ENCODE data around the gene RNF17. TPM values are rescaled to one million over a fixed set of nuclear protein-coding genes. Genes with fewer than 3 reads are reported as not detected.
A peak's percentile ranks its signal among the peaks of the same experiment; 100 is the strongest.

RNF17 gene
- total and polyA plus RNA-seq, 4 donors, result 0.06 to 0.44 (median 0.18) TPM

DNA sequence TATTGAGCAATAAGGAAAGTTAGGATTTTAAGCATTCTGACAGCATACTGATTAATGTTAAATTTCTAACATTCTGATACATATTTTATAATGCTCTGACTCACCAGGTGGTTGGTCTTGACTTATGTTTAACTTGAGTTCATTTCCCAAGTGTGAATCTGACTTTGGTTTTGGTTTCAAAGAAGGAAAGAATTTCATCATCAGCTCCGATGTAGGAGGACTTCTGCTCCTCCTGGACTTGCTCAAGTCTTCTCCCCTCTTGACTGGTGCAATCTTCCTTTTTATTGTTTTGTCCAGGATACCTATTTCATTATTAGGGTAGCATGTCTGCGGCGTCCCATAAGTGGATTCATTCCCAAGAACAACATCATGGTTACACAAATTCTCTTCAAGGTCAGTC lies 141.3 kb downstream of the RNF17 start:
- H3K27me3 ChIP-seq (ENCODE audit: control insufficient read depth, insufficient read depth, low read length), result no peaks in the 10 kb centered on the region
- H3K9me3 ChIP-seq (ENCODE audit: control insufficient read depth, insufficient read depth, low read length), result no peaks in the 10 kb centered on the region
- DNase-seq (ENCODE audit: low read depth in 4 of 6, low spot score in 6 of 6), result no peak
- H3K27ac ChIP-seq (ENCODE audit: low read depth, low read length), result no peak overlapping the region
- peaks cover 16% of the 10 kb centered on the region for H3K36me3 ChIP-seq (ENCODE audit: control insufficient read depth, insufficient read depth, low read length)
- no peaks in the 10 kb centered on the region for H3K4me1 ChIP-seq (ENCODE audit: control insufficient read depth, insufficient read depth, low read length)
- no CpG with 5 or more reads among the region's 3 CpGs for WGBS (ENCODE audit: insufficient coverage)
- H3K4me3 ChIP-seq (ENCODE audit: low read depth, low read length), result no peak overlapping the region

DNA sequence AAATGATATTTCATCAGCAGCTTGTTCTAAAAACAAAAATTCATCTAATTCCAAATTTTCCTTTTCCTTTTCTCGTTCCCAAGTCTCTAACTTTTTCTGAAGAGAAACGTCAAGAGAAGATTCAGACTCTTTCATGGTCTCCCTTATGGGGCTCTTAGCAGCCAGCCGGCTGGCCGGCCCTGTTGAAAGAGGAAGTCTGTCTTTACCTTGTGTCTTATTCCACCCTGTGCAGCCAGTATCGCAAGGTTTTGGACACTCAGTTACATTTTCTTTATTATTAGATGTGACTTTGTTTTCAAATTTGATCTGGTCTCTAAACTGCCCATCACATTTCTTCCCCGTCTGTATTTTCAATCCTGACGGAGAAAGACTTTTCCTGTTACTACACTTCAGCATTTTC lies 142.3 kb downstream of the RNF17 start:
- WGBS (ENCODE audit: insufficient coverage), result 95% methylated on average over 4 of the region's 7 CpGs
- H3K4me3 ChIP-seq (ENCODE audit: low read depth, low read length), result no peak overlapping the region
- peaks cover 12% of the 10 kb centered on the region for H3K36me3 ChIP-seq (ENCODE audit: control insufficient read depth, insufficient read depth, low read length)
- no peaks in the 10 kb centered on the region for H3K27me3 ChIP-seq (ENCODE audit: control insufficient read depth, insufficient read depth, low read length)
- no peak for DNase-seq (ENCODE audit: low read depth in 4 of 6, low spot score in 6 of 6)
- H3K4me1 ChIP-seq (ENCODE audit: control insufficient read depth, insufficient read depth, low read length), result no peaks in the 10 kb centered on the region
- no peak overlapping the region for H3K27ac ChIP-seq (ENCODE audit: low read depth, low read length)
- no peaks in the 10 kb centered on the region for H3K9me3 ChIP-seq (ENCODE audit: control insufficient read depth, insufficient read depth, low read length)

DNA sequence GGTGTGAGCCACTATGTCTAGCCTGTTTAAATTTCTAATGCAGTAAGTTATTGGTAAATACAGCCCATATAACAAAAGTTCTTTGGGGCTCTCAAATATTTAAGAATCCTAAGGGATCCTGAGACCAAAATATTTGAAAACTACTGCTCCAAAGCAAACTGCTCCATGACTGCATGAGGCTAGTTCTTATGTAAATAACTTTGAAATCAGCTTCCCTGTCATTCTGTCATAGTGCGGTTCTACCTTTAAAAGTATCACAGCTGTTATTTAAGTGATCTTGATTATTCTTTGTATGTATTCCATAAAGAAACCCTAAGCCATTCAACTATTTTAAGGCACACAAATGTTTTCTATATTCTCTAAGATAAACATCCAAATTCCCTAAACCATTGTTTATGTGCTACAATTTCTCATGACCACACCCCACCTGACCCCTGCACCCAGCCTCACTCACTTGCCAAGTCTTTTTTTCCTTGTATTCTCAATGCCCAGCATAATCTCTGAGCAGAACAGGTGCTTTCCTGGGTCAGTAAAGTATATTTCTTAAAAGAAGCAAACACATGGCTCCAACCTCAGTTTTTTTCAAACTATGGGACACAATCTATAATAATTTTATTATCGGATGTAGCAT lies 146.6 kb downstream of the RNF17 start:
- no CpG with 5 or more reads among the region's 2 CpGs for WGBS (ENCODE audit: insufficient coverage)
- H3K4me3 ChIP-seq (ENCODE audit: low read depth, low read length), result no peak overlapping the region
- no peaks in the 10 kb centered on the region for H3K9me3 ChIP-seq (ENCODE audit: control insufficient read depth, insufficient read depth, low read length)
- H3K4me1 ChIP-seq (ENCODE audit: control insufficient read depth, insufficient read depth, low read length), result no peaks in the 10 kb centered on the region
- peaks cover 8% of the 10 kb centered on the region for H3K36me3 ChIP-seq (ENCODE audit: control insufficient read depth, insufficient read depth, low read length)
- no peak for DNase-seq (ENCODE audit: low read depth in 4 of 6, low spot score in 6 of 6)
- no peak overlapping the region for H3K27ac ChIP-seq (ENCODE audit: low read depth, low read length)
- no peaks in the 10 kb centered on the region for H3K27me3 ChIP-seq (ENCODE audit: control insufficient read depth, insufficient read depth, low read length)

DNA sequence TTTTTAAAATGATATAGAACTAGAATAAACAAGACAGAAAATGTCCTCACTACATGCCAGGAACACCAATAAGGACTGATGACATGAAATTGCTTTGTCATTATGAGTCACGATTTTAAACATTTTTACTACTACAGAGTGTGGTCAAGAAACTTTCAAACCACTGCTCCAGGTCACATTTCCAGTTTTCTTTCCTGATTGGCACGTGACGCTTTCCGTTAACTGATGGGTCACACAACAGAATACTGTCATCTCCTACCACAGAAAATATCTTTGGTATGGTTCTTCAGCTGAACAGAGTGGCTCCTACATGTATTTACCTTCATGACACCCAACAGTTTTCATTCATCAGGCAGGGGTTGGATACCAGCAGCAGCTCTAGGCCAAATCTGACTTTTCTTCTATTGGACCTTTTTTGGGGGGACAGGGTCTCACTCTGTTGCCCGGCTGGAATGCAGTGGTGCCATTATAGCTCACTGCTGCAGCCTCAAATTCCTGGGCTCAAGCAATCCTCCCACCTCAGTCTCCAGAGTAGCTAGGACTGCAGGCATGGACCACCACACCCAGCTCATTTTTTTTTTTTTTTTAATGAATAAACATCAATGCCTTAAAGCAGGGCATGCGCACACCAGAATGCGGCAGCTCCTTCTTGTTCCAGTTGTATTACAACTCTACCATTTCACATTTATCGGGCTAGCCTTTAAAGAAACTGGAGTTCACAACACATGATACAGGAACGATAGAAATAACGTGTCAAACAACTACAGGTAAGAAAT lies 147.4 kb downstream of the RNF17 start:
- Histone ChIP-seq H3K27ac (ENCODE audit: low read depth, low read length) (no peak overlapping the region), H3K4me1 (ENCODE audit: control insufficient read depth, insufficient read depth, low read length) (no peaks in the 10 kb centered on the region), H3K36me3 (ENCODE audit: control insufficient read depth, insufficient read depth, low read length) (peaks cover 5% of the 10 kb centered on the region), H3K4me3 (ENCODE audit: low read depth, low read length) (no peak overlapping the region), H3K27me3 (ENCODE audit: control insufficient read depth, insufficient read depth, low read length) (no peaks in the 10 kb centered on the region), H3K9me3 (ENCODE audit: control insufficient read depth, insufficient read depth, low read length) (no peaks in the 10 kb centered on the region)
- DNase-seq (ENCODE audit: low read depth in 4 of 6, low spot score in 6 of 6), result no peak
- WGBS (ENCODE audit: insufficient coverage), result 96% methylated on average over 10 of the region's 10 CpGs

DNA sequence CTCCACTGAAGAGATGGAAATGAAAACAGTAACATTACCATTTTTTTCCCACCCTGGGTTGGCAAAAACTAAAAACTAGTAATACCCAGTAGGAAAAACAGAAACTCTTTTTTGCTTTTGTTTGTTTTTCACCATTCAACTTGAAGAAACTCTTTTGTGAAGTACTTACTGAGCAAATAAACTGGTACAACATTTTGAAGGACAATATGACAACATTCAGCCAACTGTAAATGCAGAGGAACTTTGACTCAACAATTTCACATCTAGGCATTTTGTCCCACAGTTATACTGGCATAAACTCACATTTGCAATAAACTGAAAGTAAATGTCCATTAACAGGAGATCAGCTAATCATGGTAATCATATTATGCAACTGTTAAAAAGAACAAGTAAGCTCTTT lies 152.5 kb downstream of the RNF17 start:
- no peak for DNase-seq (ENCODE audit: low read depth in 4 of 6, low spot score in 6 of 6)
- Histone ChIP-seq H3K27ac (ENCODE audit: low read depth, low read length) (no peak overlapping the region), H3K9me3 (ENCODE audit: control insufficient read depth, insufficient read depth, low read length) (no peaks in the 10 kb centered on the region), H3K4me3 (ENCODE audit: low read depth, low read length) (no peak overlapping the region), H3K36me3 (ENCODE audit: control insufficient read depth, insufficient read depth, low read length) (no peaks in the 10 kb centered on the region), H3K27me3 (ENCODE audit: control insufficient read depth, insufficient read depth, low read length) (no peaks in the 10 kb centered on the region), H3K4me1 (ENCODE audit: control insufficient read depth, insufficient read depth, low read length) (no peaks in the 10 kb centered on the region)

DNA sequence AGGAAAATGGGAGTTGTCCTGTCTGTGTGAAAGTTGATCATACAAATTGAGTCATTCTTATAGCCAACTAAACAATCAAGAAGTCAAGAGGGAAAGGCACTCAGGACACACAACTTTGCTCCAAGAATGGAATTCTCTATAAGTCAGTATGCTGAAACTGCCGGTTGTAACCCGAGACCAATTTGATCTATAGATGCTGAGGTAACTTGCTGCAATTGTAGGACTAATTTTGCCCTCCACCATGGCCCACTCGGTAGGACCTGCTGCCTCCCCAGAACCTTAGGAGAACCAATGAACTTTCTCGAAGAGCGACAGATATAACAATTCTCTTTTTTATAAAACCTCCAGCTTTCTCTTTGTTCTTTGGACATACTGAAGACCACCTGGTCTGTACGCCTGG lies 157.0 kb downstream of the RNF17 start:
- no peak for DNase-seq (ENCODE audit: low read depth in 4 of 6, low spot score in 6 of 6)
- Histone ChIP-seq H3K9me3 (ENCODE audit: control insufficient read depth, insufficient read depth, low read length) (no peaks in the 10 kb centered on the region), H3K27me3 (ENCODE audit: control insufficient read depth, insufficient read depth, low read length) (no peaks in the 10 kb centered on the region), H3K36me3 (ENCODE audit: control insufficient read depth, insufficient read depth, low read length) (no peaks in the 10 kb centered on the region), H3K4me1 (ENCODE audit: control insufficient read depth, insufficient read depth, low read length) (no peaks in the 10 kb centered on the region), H3K4me3 (ENCODE audit: low read depth, low read length) (no peak overlapping the region), H3K27ac (ENCODE audit: low read depth, low read length) (no peak overlapping the region)
- 83% methylated on average over 5 of the region's 6 CpGs for WGBS (ENCODE audit: insufficient coverage)

DNA sequence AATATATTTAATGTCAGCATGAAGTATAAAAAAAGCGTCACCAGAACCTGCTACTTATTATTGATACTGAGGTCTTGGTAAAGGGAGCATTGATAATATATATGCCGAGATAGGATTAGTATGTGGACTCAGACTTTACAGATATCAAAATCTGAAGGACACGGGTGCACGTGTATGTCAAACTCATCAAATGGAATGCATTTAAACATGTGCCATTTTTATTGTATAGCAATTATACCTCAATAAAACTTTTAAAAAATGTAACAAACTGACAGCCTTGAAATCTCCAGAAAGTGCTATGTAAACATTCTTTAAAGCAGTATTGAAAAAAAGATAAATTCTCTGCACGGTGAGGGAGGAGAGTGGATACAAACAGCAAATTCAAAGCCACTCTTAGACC lies 157.9 kb downstream of the RNF17 start:
- H3K4me1 ChIP-seq (ENCODE audit: control insufficient read depth, insufficient read depth, low read length), result no peaks in the 10 kb centered on the region
- H3K9me3 ChIP-seq (ENCODE audit: control insufficient read depth, insufficient read depth, low read length), result no peaks in the 10 kb centered on the region
- no peaks in the 10 kb centered on the region for H3K36me3 ChIP-seq (ENCODE audit: control insufficient read depth, insufficient read depth, low read length)
- no peaks in the 10 kb centered on the region for H3K27me3 ChIP-seq (ENCODE audit: control insufficient read depth, insufficient read depth, low read length)
- DNase-seq (ENCODE audit: low read depth in 4 of 6, low spot score in 6 of 6), result no peak
- H3K27ac ChIP-seq (ENCODE audit: low read depth, low read length), result no peak overlapping the region
- H3K4me3 ChIP-seq (ENCODE audit: low read depth, low read length), result peak overlapping the region; percentile 76
- no CpG with 5 or more reads among the region's 5 CpGs for WGBS (ENCODE audit: insufficient coverage)

DNA sequence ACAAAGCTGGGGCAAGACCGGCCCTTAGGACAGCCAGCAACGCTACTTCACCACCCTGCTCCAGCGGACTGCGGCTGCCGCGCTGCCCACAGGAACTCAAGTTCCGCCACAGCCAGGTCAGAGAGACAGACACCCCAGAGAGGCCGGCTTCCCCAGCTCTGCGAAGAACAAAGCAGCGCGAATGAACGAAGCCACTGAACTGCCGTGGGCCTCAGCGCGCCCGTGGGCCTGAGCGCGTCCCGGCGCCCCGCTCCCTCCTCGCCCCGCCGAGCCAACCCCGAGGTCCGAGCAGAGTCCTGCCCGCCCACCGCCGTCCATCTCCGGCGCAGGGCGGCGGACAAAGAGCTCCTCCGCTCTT lies 158.4 kb downstream of the RNF17 start:
- DNase-seq (ENCODE audit: low read depth in 4 of 6, low spot score in 6 of 6), result peak in 1 of 6 donors; percentile 0
- Histone ChIP-seq H3K4me3 (ENCODE audit: low read depth, low read length) (peak overlapping the region; percentile 76), H3K4me1 (ENCODE audit: control insufficient read depth, insufficient read depth, low read length) (no peaks in the 10 kb centered on the region), H3K27ac (ENCODE audit: low read depth, low read length) (peak overlapping the region; percentile 75), H3K9me3 (ENCODE audit: control insufficient read depth, insufficient read depth, low read length) (no peaks in the 10 kb centered on the region), H3K36me3 (ENCODE audit: control insufficient read depth, insufficient read depth, low read length) (no peaks in the 10 kb centered on the region), H3K27me3 (ENCODE audit: control insufficient read depth, insufficient read depth, low read length) (no peaks in the 10 kb centered on the region)
- WGBS (ENCODE audit: insufficient coverage), result under 1% methylated on average over 34 of the region's 34 CpGs

DNA sequence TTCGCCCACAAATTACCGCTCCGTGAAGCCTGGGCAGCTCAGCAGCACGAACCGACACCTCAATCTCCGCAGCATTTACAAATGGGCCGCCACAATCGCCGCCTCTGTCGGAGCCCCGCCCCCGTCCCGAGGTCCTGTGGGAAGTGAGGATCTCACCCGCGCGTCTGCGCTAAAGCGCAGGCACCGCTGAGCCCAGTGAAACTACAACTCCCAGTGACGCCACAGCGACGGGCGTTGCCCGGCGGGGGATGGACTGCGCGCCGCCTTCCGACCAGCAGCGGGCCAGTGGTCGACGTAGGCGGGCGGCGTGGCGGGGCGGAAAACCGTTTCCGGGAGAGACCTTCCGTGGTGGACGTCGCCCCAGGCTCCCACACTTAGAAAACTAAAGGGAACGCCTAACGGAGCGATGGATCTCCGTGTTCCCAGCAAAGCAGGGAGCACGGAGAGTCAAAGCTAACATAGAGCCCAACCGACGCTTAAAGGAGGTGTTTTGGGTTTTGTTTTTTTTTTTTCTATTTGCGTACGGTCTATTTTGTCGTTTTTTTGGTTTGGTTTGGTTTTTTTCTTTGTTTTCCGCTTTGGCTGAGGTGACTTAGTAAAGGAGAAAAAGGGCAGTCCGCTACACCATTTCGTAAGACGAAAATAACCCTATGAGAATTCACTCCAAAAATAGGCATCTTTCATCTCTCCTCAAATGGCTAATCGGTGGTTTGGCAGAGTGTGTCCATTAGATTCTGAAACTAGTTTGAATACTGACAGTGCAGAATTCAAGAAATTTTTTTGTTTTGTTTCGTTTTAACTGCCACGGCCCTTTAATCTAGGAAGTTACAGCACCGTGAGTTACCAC lies 159.0 kb downstream of the RNF17 start:
- DNase-seq (ENCODE audit: low read depth in 4 of 6, low spot score in 6 of 6), result peak; percentile 92 to 99 (median 95)
- Histone ChIP-seq H3K36me3 (ENCODE audit: control insufficient read depth, insufficient read depth, low read length) (no peaks in the 10 kb centered on the region), H3K27me3 (ENCODE audit: control insufficient read depth, insufficient read depth, low read length) (peaks cover under 1% of the 10 kb centered on the region), H3K4me1 (ENCODE audit: control insufficient read depth, insufficient read depth, low read length) (no peaks in the 10 kb centered on the region), H3K4me3 (ENCODE audit: low read depth, low read length) (peak overlapping the region; percentile 76), H3K9me3 (ENCODE audit: control insufficient read depth, insufficient read depth, low read length) (no peaks in the 10 kb centered on the region), H3K27ac (ENCODE audit: low read depth, low read length) (peak overlapping the region; percentile 98)
- under 1% methylated on average over 50 of the region's 60 CpGs for WGBS (ENCODE audit: insufficient coverage)
